HCT116 (cell line): ENCODE results near the gene RCVRN. TPM values are rescaled to one million over a fixed set of nuclear protein-coding genes. Genes with fewer than 3 reads are reported as not detected.

Experiments
- ATAC-seq: fragments of 200-7000 bp; cut with Tn5 transposase; 2 replicates; pipeline ENCODE4 v1.9.1; 2020; ENCODE audit warnings: mild to moderate bottlenecking, moderate library complexity
- BruUV-seq: library from RNA; stranded (reverse); fragments of 400-500 nt; replicated peaks from 2 replicates; lab custom pipeline; 2021; lab: Mats Ljungman, UMichigan
- CTCF ChIA-PET: fragments of 300-600 bp; sonication (Branson Sonifier 250); formaldehyde crosslinking; loops from one replicate; lab custom pipeline; 2021; ENCODE audit warnings: antibody characterized with exemption; lab: Charles Lee
- POLR2A ChIA-PET: fragments of 300-600, 350-600 bp; sonication (Branson Sonifier 250); formaldehyde crosslinking; loops from one replicate; lab custom pipeline; 2021; ENCODE audit warnings: antibody characterized with exemption; lab: Charles Lee
- RAD21 ChIA-PET, 2 experiments: fragments of 300-600 bp; sonication (Branson Sonifier 250); formaldehyde crosslinking; loops; one replicate each; lab custom pipeline; 2023; ENCODE audit warnings: low total read pairs in 2 of 2; ENCODE audit not compliant: uncharacterized antibody in 2 of 2, unreplicated experiment in 2 of 2, low non-redundant PET in 1 of 2; lab: Charles Lee
- DNase-seq: peaks from one replicate; pipeline ENCODE4 v3.0.0-alpha.2; 2010; ENCODE audit warnings: low read depth, low spot score
- H2AFZ ChIP-seq: fragments of 200-600 bp; shearing (Covaris generic), sonication (generic); 2 replicates; pipeline ENCODE4 v1.6.1; 2017; ENCODE audit warnings: low read depth, mixed run types, mixed read lengths, antibody characterized with exemption, low read length; ENCODE audit not compliant: poor library complexity, severe bottlenecking
- H3K27ac ChIP-seq: 2 replicates; pipeline ENCODE4 v1.5.1; 2012; ENCODE audit warnings: low read depth, low read length
- H3K27me3 ChIP-seq: fragments of 200-600 bp; sonication (generic); 2 replicates; pipeline ENCODE4 v1.6.1; 2016; ENCODE audit warnings: mixed run types, low read length, mixed read lengths; ENCODE audit not compliant: insufficient read depth
- H3K36me3 ChIP-seq, 2 experiments: fragments of 200-500 bp in 1 of 2; fragments of 200-600 bp in 1 of 2; sonication (Bioruptor generic) in 1 of 2; sonication (generic) in 1 of 2; 2 replicates each; pipeline versions ENCODE4 v1.5.1 to v1.6.1; 2014 to 2016; ENCODE audit warnings: low read length in 2 of 2, inconsistent platforms in 1 of 2, mixed read lengths in 1 of 2, mixed run types in 1 of 2; ENCODE audit not compliant: insufficient read depth in 2 of 2, control insufficient read depth in 1 of 2
- H3K4me1 ChIP-seq, 2 experiments: fragments of 200-600 bp in 1 of 2; sonication (generic) in 1 of 2; 2 replicates each; pipeline versions ENCODE4 v1.5.1 to v1.6.1; 2012 to 2017; ENCODE audit warnings: low read length in 2 of 2, inconsistent platforms in 1 of 2, mild to moderate bottlenecking in 1 of 2, mixed read lengths in 1 of 2, mixed run types in 1 of 2, moderate library complexity in 1 of 2; ENCODE audit not compliant: insufficient read depth in 2 of 2, control insufficient read depth in 1 of 2
- H3K4me2 ChIP-seq: fragments of 200-600 bp; sonication (generic); 2 replicates; pipeline ENCODE4 v1.6.1; 2017; ENCODE audit warnings: mixed run types, low read length, mixed read lengths
- H3K4me3 ChIP-seq, 2 experiments: fragments of 200-600 bp in 1 of 2; sonication (generic) in 1 of 2; replicated peaks in 1 of 2; 2 replicates each; pipeline ENCODE4 v1.5.1; 2011 to 2016; ENCODE audit warnings: low read length in 2 of 2, control low read depth in 1 of 2, low read depth in 1 of 2, mild to moderate bottlenecking in 1 of 2, mixed read lengths in 1 of 2, mixed run types in 1 of 2
- H3K79me2 ChIP-seq: fragments of 200-600 bp; sonication (generic); 2 replicates; pipeline ENCODE4 v1.6.1; 2017; ENCODE audit warnings: mild to moderate bottlenecking, mixed run types, low read length, moderate library complexity, mixed read lengths; ENCODE audit not compliant: insufficient read depth
- H3K9ac ChIP-seq: fragments of 200-600 bp; sonication (generic); 2 replicates; pipeline ENCODE4 v1.6.1; 2016; ENCODE audit warnings: low read length, mixed read lengths
- H3K9me2 ChIP-seq: fragments of 200-600 bp; sonication (generic), shearing (Covaris generic); 2 replicates; pipeline ENCODE4 v1.6.1; 2017; ENCODE audit warnings: mixed run types, mild to moderate bottlenecking, moderate library complexity; ENCODE audit not compliant: insufficient read depth
- H3K9me3 ChIP-seq, 2 experiments: fragments of 200-500 bp in 1 of 2; fragments of 200-600 bp in 1 of 2; sonication (Bioruptor generic) in 1 of 2; sonication (generic) in 1 of 2; 2 replicates each; pipeline ENCODE4 v1.6.1; 2014 to 2017; ENCODE audit warnings: low read length in 2 of 2, mixed read lengths in 2 of 2, inconsistent platforms in 1 of 2, low read depth in 1 of 2, mild to moderate bottlenecking in 1 of 2, mixed run types in 1 of 2, moderate library complexity in 1 of 2; ENCODE audit not compliant: control insufficient read depth in 1 of 2, insufficient read depth in 1 of 2
- H4K20me1 ChIP-seq: fragments of 200-600 bp; sonication (generic), shearing (Covaris generic); 2 replicates; pipeline ENCODE4 v1.6.1; 2017; ENCODE audit warnings: mixed run types, mild to moderate bottlenecking, moderate library complexity; ENCODE audit not compliant: insufficient read depth
- CBX3 ChIP-seq: IDR thresholded peaks from 2 replicates; pipeline ENCODE4 v1.6.1; 2012; ENCODE audit warnings: low read depth
- EZH2phosphoT487 ChIP-seq: fragments of 200-600 bp; IDR thresholded peaks from 2 replicates; pipeline ENCODE4 v1.6.1; 2018; ENCODE audit warnings: antibody characterized with exemption, borderline replicate concordance
- FOSL1 ChIP-seq: IDR thresholded peaks from 2 replicates; pipeline ENCODE4 v1.6.1; 2012; ENCODE audit warnings: low read depth
- POLR2A ChIP-seq: IDR thresholded peaks from 2 replicates; pipeline ENCODE4 v1.7.0; 2011; ENCODE audit warnings: borderline replicate concordance; ENCODE audit not compliant: insufficient read depth, insufficient read length; ENCODE audit errors: extremely low read depth
- SIN3A ChIP-seq: IDR thresholded peaks from 2 replicates; pipeline ENCODE4 v1.6.1; 2012; ENCODE audit warnings: low read depth
- TCF7L2 ChIP-seq: IDR thresholded peaks from 2 replicates; pipeline ENCODE4 v1.7.0; 2011; ENCODE audit warnings: borderline replicate concordance, inconsistent platforms; ENCODE audit not compliant: insufficient read depth, insufficient read length; ENCODE audit errors: extremely low read depth
- ZFX ChIP-seq: fragments of 450-650 bp; IDR thresholded peaks from 2 replicates; pipeline ENCODE4 v1.6.1; 2017
- ZNF274 ChIP-seq: fragments of 200-500 bp; sonication (Bioruptor generic); IDR thresholded peaks from 2 replicates; pipeline ENCODE4 v1.6.1; 2014; ENCODE audit warnings: mild to moderate bottlenecking, low read depth, low read length, inconsistent platforms
- intact Hi-C: fragments of 100-400 bp; cut with micrococcal nuclease; formaldehyde crosslinking; loops from 2 replicates; pipeline ENCODE4 v1.10.0; 2022
- total RNA-seq: library from RNA; stranded (reverse); gene quantifications from one replicate; pipeline ENCODE4 v1.2.1, GENCODE V29; 2021; ENCODE audit not compliant: unreplicated experiment
- TF ChIP-seq, protein P1 (sequence below), 3 experiments: fragments of 200-600 bp in 1 of 3; sonication (generic) in 1 of 3; IDR thresholded peaks in 2 of 3; conservative IDR thresholded peaks in 1 of 3; 2 replicates each; pipeline ENCODE4 v1.5.1; 2012 to 2017; ENCODE audit warnings: low read depth in 2 of 3, low read length in 2 of 3, antibody characterized with exemption in 1 of 3, borderline replicate concordance in 1 of 3, control low read depth in 1 of 3, mild to moderate bottlenecking in 1 of 3, mixed read lengths in 1 of 3, mixed run types in 1 of 3, moderate library complexity in 1 of 3; ENCODE audit not compliant: insufficient read depth in 1 of 3
- TF ChIP-seq, protein P2 (sequence below): IDR thresholded peaks from 2 replicates; pipeline ENCODE4 v1.6.1; 2012
- TF ChIP-seq, protein P3 (sequence below): IDR thresholded peaks from 2 replicates; pipeline ENCODE4 v1.6.1; 2012; ENCODE audit warnings: low read depth

The RCVRN gene
- total RNA-seq, 1 experiment from 2014 or later = not detected

DNA sequence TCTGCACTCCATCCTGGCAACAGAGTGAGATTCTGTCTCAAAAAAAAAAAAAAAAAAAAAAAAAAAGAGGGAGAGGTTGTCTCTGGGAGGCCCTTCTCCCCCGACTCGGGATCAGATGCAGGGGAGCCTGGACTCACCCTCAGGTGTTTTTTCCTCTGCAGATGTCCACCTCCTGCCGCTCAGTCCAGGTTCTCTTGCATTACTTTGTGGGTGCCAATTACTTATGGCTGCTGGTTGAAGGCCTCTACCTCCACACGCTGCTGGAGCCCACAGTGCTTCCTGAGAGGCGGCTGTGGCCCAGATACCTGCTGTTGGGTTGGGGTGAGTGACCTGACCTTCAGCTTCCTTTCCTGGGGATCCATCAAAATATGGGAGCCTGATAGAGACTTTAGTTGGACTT, 45.3 kb downstream of the RCVRN start (continued):
- TF ChIP-seq, protein P1, sequence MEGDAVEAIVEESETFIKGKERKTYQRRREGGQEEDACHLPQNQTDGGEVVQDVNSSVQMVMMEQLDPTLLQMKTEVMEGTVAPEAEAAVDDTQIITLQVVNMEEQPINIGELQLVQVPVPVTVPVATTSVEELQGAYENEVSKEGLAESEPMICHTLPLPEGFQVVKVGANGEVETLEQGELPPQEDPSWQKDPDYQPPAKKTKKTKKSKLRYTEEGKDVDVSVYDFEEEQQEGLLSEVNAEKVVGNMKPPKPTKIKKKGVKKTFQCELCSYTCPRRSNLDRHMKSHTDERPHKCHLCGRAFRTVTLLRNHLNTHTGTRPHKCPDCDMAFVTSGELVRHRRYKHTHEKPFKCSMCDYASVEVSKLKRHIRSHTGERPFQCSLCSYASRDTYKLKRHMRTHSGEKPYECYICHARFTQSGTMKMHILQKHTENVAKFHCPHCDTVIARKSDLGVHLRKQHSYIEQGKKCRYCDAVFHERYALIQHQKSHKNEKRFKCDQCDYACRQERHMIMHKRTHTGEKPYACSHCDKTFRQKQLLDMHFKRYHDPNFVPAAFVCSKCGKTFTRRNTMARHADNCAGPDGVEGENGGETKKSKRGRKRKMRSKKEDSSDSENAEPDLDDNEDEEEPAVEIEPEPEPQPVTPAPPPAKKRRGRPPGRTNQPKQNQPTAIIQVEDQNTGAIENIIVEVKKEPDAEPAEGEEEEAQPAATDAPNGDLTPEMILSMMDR (IDR thresholded peaks at IDR 0.05 in 2 of 3, conservative IDR thresholded peaks at IDR 0.05 in 1 of 3; ENCODE audit: borderline replicate concordance in 1 of 3, insufficient read depth in 1 of 3, low read depth in 2 of 3, low read length in 2 of 3) = no peak
- TF ChIP-seq ZFX (no peak), CBX3 (no peak)
- TF ChIP-seq, protein P2, sequence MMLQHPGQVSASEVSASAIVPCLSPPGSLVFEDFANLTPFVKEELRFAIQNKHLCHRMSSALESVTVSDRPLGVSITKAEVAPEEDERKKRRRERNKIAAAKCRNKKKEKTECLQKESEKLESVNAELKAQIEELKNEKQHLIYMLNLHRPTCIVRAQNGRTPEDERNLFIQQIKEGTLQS = no peak
- TF ChIP-seq, all 23 proteins: peak for 0

DNA sequence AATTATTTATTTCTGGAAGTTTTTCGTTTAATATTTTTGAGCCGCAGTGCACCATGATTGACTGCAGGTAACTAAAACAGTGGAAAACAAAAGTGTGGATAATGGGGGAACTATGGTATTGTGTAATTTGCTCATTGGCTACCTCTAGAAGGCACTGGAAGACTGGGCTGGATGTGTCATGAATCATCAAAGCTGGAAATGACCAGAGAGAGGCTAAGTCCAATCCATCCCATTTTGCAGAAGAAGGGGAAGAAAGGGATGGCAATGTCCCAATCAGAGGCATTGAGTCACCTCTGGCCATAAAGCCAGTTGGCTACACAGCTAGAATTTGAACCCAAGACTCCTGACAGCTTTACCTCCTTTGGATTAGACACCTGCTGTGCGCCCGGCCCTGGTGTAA, 50.0 kb downstream of the RCVRN start:
- no peak for DNase-seq
- H3K9me3 ChIP-seq = peaks cover 0 to 6% of the 10 kb centered on the region in 2 experiments; a peak in 1 of 4 replicates
- H3K9ac ChIP-seq = no peak overlapping the region
- H2AFZ ChIP-seq = no peak overlapping the region
- no peak for ATAC-seq
- H3K36me3 ChIP-seq = no peaks in the 10 kb centered on the region
- H3K4me1 ChIP-seq = no peaks in the 10 kb centered on the region
- intact Hi-C loops = no loop called here
- no peaks in the 10 kb centered on the region for H4K20me1 ChIP-seq
- no peaks in the 10 kb centered on the region for H3K27me3 ChIP-seq
- POLR2A ChIA-PET = no interaction called here
- no peaks in the 10 kb centered on the region for H3K9me2 ChIP-seq
- no peaks in the 10 kb centered on the region for H3K79me2 ChIP-seq
- no peak overlapping the region for H3K4me3 ChIP-seq
- RAD21 ChIA-PET = no interaction called here
- no peak overlapping the region for H3K4me2 ChIP-seq
- CTCF ChIA-PET = no interaction called here
- no TSS peak for BruUV-seq
- TF ChIP-seq ZNF274 (no peak), ZFX (no peak), FOSL1 (no peak), TCF7L2 (no peak), SIN3A (no peak), EZH2phosphoT487 (no peak), POLR2A (no peak)
- TF ChIP-seq, protein P3, sequence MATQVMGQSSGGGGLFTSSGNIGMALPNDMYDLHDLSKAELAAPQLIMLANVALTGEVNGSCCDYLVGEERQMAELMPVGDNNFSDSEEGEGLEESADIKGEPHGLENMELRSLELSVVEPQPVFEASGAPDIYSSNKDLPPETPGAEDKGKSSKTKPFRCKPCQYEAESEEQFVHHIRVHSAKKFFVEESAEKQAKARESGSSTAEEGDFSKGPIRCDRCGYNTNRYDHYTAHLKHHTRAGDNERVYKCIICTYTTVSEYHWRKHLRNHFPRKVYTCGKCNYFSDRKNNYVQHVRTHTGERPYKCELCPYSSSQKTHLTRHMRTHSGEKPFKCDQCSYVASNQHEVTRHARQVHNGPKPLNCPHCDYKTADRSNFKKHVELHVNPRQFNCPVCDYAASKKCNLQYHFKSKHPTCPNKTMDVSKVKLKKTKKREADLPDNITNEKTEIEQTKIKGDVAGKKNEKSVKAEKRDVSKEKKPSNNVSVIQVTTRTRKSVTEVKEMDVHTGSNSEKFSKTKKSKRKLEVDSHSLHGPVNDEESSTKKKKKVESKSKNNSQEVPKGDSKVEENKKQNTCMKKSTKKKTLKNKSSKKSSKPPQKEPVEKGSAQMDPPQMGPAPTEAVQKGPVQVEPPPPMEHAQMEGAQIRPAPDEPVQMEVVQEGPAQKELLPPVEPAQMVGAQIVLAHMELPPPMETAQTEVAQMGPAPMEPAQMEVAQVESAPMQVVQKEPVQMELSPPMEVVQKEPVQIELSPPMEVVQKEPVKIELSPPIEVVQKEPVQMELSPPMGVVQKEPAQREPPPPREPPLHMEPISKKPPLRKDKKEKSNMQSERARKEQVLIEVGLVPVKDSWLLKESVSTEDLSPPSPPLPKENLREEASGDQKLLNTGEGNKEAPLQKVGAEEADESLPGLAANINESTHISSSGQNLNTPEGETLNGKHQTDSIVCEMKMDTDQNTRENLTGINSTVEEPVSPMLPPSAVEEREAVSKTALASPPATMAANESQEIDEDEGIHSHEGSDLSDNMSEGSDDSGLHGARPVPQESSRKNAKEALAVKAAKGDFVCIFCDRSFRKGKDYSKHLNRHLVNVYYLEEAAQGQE = no peak
- TF ChIP-seq, protein P1 (IDR thresholded peaks at IDR 0.05 in 2 of 3, conservative IDR thresholded peaks at IDR 0.05 in 1 of 3; ENCODE audit: borderline replicate concordance in 1 of 3, insufficient read depth in 1 of 3, low read depth in 2 of 3, low read length in 2 of 3) = no peak
- H3K27ac ChIP-seq = no peak overlapping the region
